Measurements from ENCODE around the gene ZFAND3.
A peak's percentile ranks its signal among the peaks of the same experiment; 100 is the strongest.
"Not testable (repeated sequence)": the region's sequence is repeated elsewhere in the genome, so short reads cannot be mapped to it uniquely, and the experiment has no call there.

ZFAND3 gene

GRCh38 chr6:38107073-38107472, 287.5 kb downstream of the ZFAND3 start:
- DNase-seq: no peak

GRCh38 chr6:38110481-38110971, 291.0 kb downstream of the ZFAND3 start:
- DNase-seq: peak in 2 of 10 donors; percentile 26 to 41
- intact Hi-C loops (cut with DNase I): no loop called here

More at GRCh38 chr6:38107073-38107472, 287.5 kb downstream of the ZFAND3 start:
- intact Hi-C loops (cut with DNase I): no loop called here

GRCh38 chr6:38112181-38112580, 292.7 kb downstream of the ZFAND3 start:
- intact Hi-C loops (cut with DNase I): no loop called here
- no peak for DNase-seq

GRCh38 chr6:38113825-38114576, 294.5 kb downstream of the ZFAND3 start:
- no peak for DNase-seq
- intact Hi-C loops (cut with DNase I): no loop called here

GRCh38 chr6:38114976-38115625, 295.6 kb downstream of the ZFAND3 start:
- intact Hi-C loops (cut with DNase I): no loop called here
- DNase-seq: no peak

- intact Hi-C loops (cut with DNase I): no loop called here
- DNase-seq: no peak
Observed at GRCh38 chr6:38115626-38116008, 296.1 kb downstream of the ZFAND3 start.

GRCh38 chr6:38116248-38116647, 296.7 kb downstream of the ZFAND3 start:
- no peak for DNase-seq
- intact Hi-C loops (cut with DNase I): no loop called here

GRCh38 chr6:38117281-38117680, 297.8 kb downstream of the ZFAND3 start:
- no peak for DNase-seq
- intact Hi-C loops (cut with DNase I): no loop called here

- no peak for DNase-seq
- intact Hi-C loops (cut with DNase I): no loop called here
Observed at GRCh38 chr6:38118791-38119365, 299.4 kb downstream of the ZFAND3 start.

GRCh38 chr6:38119516-38119915, 300.0 kb downstream of the ZFAND3 start:
- DNase-seq: no peak
- intact Hi-C loops (cut with DNase I): no loop called here

GRCh38 chr6:38124224-38124926, 304.8 kb downstream of the ZFAND3 start:
- intact Hi-C loops (cut with DNase I): not testable (repeated sequence)
- peak in 1 of 10 donors; percentile 73 for DNase-seq

GRCh38 chr6:38127284-38127683, 307.8 kb downstream of the ZFAND3 start:
- intact Hi-C loops (cut with DNase I): no loop called here

GRCh38 chr6:38131527-38131965, 312.0 kb downstream of the ZFAND3 start:
- no peak for DNase-seq
- intact Hi-C loops (cut with DNase I): no loop called here

More at GRCh38 chr6:38127284-38127683, 307.8 kb downstream of the ZFAND3 start:
- DNase-seq: no peak

- intact Hi-C loops (cut with DNase I): no loop called here
Observed at GRCh38 chr6:38133932-38134703, 314.6 kb downstream of the ZFAND3 start.

GRCh38 chr6:38134704-38135088, 315.2 kb downstream of the ZFAND3 start:
- peak in 1 of 10 donors; percentile 67 for DNase-seq
- intact Hi-C loops (cut with DNase I): no loop called here

More at GRCh38 chr6:38133932-38134703, 314.6 kb downstream of the ZFAND3 start:
- DNase-seq: no peak

- peak in 2 of 10 donors; percentile 44 to 83 for DNase-seq
- intact Hi-C loops (cut with DNase I): no loop called here
Observed at GRCh38 chr6:38136547-38136946, 317.0 kb downstream of the ZFAND3 start.

- intact Hi-C loops (cut with DNase I): no loop called here
- peak in 1 of 10 donors; percentile 65 for DNase-seq
Observed at GRCh38 chr6:38137608-38138265, 318.2 kb downstream of the ZFAND3 start.

- intact Hi-C loops (cut with DNase I): no loop called here
- DNase-seq: peak in 1 of 10 donors; percentile 70
Observed at GRCh38 chr6:38138374-38138773, 318.8 kb downstream of the ZFAND3 start.

- DNase-seq: no peak
- intact Hi-C loops (cut with DNase I): no loop called here
Observed at GRCh38 chr6:38141085-38141484, 321.6 kb downstream of the ZFAND3 start.
